Large intestine (tissue), 3 donors: ENCODE results near the gene MAMLD1. TPM values are rescaled to one million over a fixed set of nuclear protein-coding genes. Genes with fewer than 3 reads are reported as not detected.

Source experiments
- DNase-seq, 2 donors: peaks; one replicate each; pipeline versions ENCODE4 v3.0.0 to v3.0.0-alpha.2; 2013
- H3K27ac ChIP-seq: one replicate; pipeline ENCODE4 v1.5.1; 2013; ENCODE audit warnings: low read length
- H3K27me3 ChIP-seq: 2 replicates; pipeline ENCODE4 v1.6.1; 2013; ENCODE audit warnings: low read length; ENCODE audit not compliant: control insufficient read depth, insufficient read depth
- H3K36me3 ChIP-seq: 2 replicates; pipeline ENCODE4 v1.6.1; 2013; ENCODE audit warnings: low read length; ENCODE audit not compliant: control insufficient read depth, insufficient read depth
- H3K4me1 ChIP-seq: one replicate; pipeline ENCODE4 v1.6.1; 2013; ENCODE audit warnings: low read length; ENCODE audit not compliant: control insufficient read depth, insufficient read depth
- H3K4me3 ChIP-seq: one replicate; pipeline ENCODE4 v1.5.1; 2013; ENCODE audit warnings: low read length
- H3K9me3 ChIP-seq: one replicate; pipeline ENCODE4 v1.6.1; 2013; ENCODE audit warnings: mild to moderate bottlenecking, low read depth, low read length, moderate library complexity; ENCODE audit not compliant: control insufficient read depth
- WGBS: methylation state at CpG from one replicate; pipeline ENCODE4 v1.1.5; 2013; ENCODE audit warnings: low lambda C conversion rate; ENCODE audit not compliant: insufficient coverage; 5-methylcytosine and 5-hydroxymethylcytosine counted together
- polyA plus RNA-seq: library from polyadenylated mRNA; unstranded; fragments of 120-200 nt; gene quantifications from one replicate; pipeline ENCODE4 v1.2.1, GENCODE V29; 2013

The MAMLD1 gene
- polyA plus RNA-seq, 1 donor = 3.8 TPM

- H3K27ac ChIP-seq = no peak overlapping the region
- no peaks in the 10 kb centered on the region for H3K27me3 ChIP-seq
- H3K4me1 ChIP-seq = peaks cover 9% of the 10 kb centered on the region
- no peaks in the 10 kb centered on the region for H3K36me3 ChIP-seq
- WGBS = no CpG with 5 or more reads among the region's 13 CpGs
- H3K4me3 ChIP-seq = no peak overlapping the region
- no peaks in the 10 kb centered on the region for H3K9me3 ChIP-seq
- DNase-seq = no peak
Measured at GRCh38 chrX:150543230-150544155, 180.4 kb downstream of the MAMLD1 start.

- no peaks in the 10 kb centered on the region for H3K36me3 ChIP-seq
- H3K4me3 ChIP-seq = no peak overlapping the region
- H3K9me3 ChIP-seq = no peaks in the 10 kb centered on the region
- no peak for DNase-seq
- H3K27ac ChIP-seq = no peak overlapping the region
- no peaks in the 10 kb centered on the region for H3K27me3 ChIP-seq
- H3K4me1 ChIP-seq = peaks cover 9% of the 10 kb centered on the region
- WGBS = no CpG with 5 or more reads among the region's 11 CpGs
Measured at GRCh38 chrX:150544222-150544787, 181.2 kb downstream of the MAMLD1 start.

GRCh38 chrX:150544835-150545770, 182.0 kb downstream of the MAMLD1 start:
- H3K9me3 ChIP-seq = no peaks in the 10 kb centered on the region
- WGBS = no CpG with 5 or more reads among the region's 8 CpGs
- no peak overlapping the region for H3K27ac ChIP-seq
- peaks cover 9% of the 10 kb centered on the region for H3K4me1 ChIP-seq
- H3K27me3 ChIP-seq = no peaks in the 10 kb centered on the region
- no peak overlapping the region for H3K4me3 ChIP-seq
- no peak for DNase-seq
- H3K36me3 ChIP-seq = no peaks in the 10 kb centered on the region

- peak in 1 of 2 donors; percentile 14 for DNase-seq
- Histone ChIP-seq H3K36me3 (no peaks in the 10 kb centered on the region), H3K27me3 (no peaks in the 10 kb centered on the region), H3K27ac (no peak overlapping the region), H3K4me1 (peaks cover 9% of the 10 kb centered on the region), H3K9me3 (no peaks in the 10 kb centered on the region), H3K4me3 (no peak overlapping the region)
- no CpG with 5 or more reads among the region's 9 CpGs for WGBS
Measured at GRCh38 chrX:150546711-150547153, 183.6 kb downstream of the MAMLD1 start.

GRCh38 chrX:150547375-150548115, 184.4 kb downstream of the MAMLD1 start:
- WGBS = no CpG with 5 or more reads among the region's 54 CpGs
- Histone ChIP-seq H3K27ac (no peak overlapping the region), H3K36me3 (no peaks in the 10 kb centered on the region), H3K9me3 (no peaks in the 10 kb centered on the region), H3K4me1 (peaks cover 9% of the 10 kb centered on the region), H3K27me3 (no peaks in the 10 kb centered on the region), H3K4me3 (peak overlapping the region; percentile 38)
- DNase-seq = peak; percentile 26 to 63

- no CpG with 5 or more reads among the region's 4 CpGs for WGBS
- H3K4me1 ChIP-seq = peaks cover 9% of the 10 kb centered on the region
- peak overlapping the region; percentile 38 for H3K4me3 ChIP-seq
Measured at GRCh38 chrX:150548251-150548650, 185.1 kb downstream of the MAMLD1 start.

GRCh38 chrX:150548684-150549083, 185.6 kb downstream of the MAMLD1 start:
- no peaks in the 10 kb centered on the region for H3K27me3 ChIP-seq
- no CpG with 5 or more reads among the region's 2 CpGs for WGBS
- H3K4me3 ChIP-seq = no peak overlapping the region
- H3K27ac ChIP-seq = no peak overlapping the region
- DNase-seq = no peak
- no peaks in the 10 kb centered on the region for H3K36me3 ChIP-seq
- no peaks in the 10 kb centered on the region for H3K9me3 ChIP-seq
- peaks cover 9% of the 10 kb centered on the region for H3K4me1 ChIP-seq

More at GRCh38 chrX:150548251-150548650, 185.1 kb downstream of the MAMLD1 start:
- Histone ChIP-seq H3K9me3 (no peaks in the 10 kb centered on the region), H3K27me3 (no peaks in the 10 kb centered on the region), H3K36me3 (no peaks in the 10 kb centered on the region), H3K27ac (no peak overlapping the region)
- DNase-seq = no peak

- H3K9me3 ChIP-seq = no peaks in the 10 kb centered on the region
- H3K4me3 ChIP-seq = no peak overlapping the region
- DNase-seq = no peak
- peaks cover 8% of the 10 kb centered on the region for H3K4me1 ChIP-seq
- no peak overlapping the region for H3K27ac ChIP-seq
- no peaks in the 10 kb centered on the region for H3K36me3 ChIP-seq
- WGBS = no CpG with 5 or more reads among the region's 3 CpGs
- H3K27me3 ChIP-seq = no peaks in the 10 kb centered on the region
Measured at GRCh38 chrX:150551963-150552362, 188.8 kb downstream of the MAMLD1 start.

GRCh38 chrX:150558424-150558823, 195.3 kb downstream of the MAMLD1 start:
- Histone ChIP-seq H3K4me3 (no peak overlapping the region), H3K4me1 (no peaks in the 10 kb centered on the region), H3K9me3 (no peaks in the 10 kb centered on the region), H3K27me3 (no peaks in the 10 kb centered on the region), H3K36me3 (no peaks in the 10 kb centered on the region), H3K27ac (no peak overlapping the region)
- no CpG with 5 or more reads among the region's 7 CpGs for WGBS
- no peak for DNase-seq
